Measurements from ENCODE around the gene C3orf33.
A peak's percentile ranks its signal among the peaks of the same experiment; 100 is the strongest.

C3orf33 gene

DNA sequence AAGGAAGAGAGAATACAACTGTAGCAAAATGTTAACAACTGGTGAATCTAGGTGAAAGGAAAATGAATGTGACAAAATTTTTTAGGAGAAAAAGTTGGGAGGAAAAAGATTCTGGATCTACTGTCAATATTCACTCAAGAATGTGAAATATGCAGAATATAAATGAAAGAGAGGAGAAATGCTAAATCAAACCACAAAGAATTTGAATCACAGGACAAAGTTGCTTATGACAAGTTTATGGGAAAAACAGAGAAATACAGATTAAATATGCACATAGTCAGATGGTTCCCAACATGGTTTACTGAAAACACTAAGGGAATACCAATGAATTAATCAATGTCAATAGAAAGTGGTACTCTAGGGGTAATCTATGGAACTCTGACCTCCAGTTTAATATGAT is 27.6 kb downstream of the C3orf33 start:
- Histone ChIP-seq H3K56ac (ENCODE audit: low read length) (no peak overlapping the region), H3K4me2 (ENCODE audit: low read length) (no peak overlapping the region), H3K4ac (ENCODE audit: low read depth, low read length) (no peak overlapping the region), H2BK120ac (ENCODE audit: low read depth, low read length) (no peak overlapping the region), H4K8ac (ENCODE audit: low read depth, low read length) (no peak overlapping the region), H3K36me3 (ENCODE audit: control insufficient read depth, insufficient read depth, low read length) (no peaks in the 10 kb centered on the region), H2BK5ac (ENCODE audit: low read length) (no peak overlapping the region), H3K4me1 (ENCODE audit: control insufficient read depth, low read depth, low read length) (no peaks in the 10 kb centered on the region), H2AK5ac (ENCODE audit: low read length) (no peak overlapping the region), H3K27me3 (ENCODE audit: insufficient read depth, low read length, poor library complexity) (no peaks in the 10 kb centered on the region), H3K79me1 (ENCODE audit: low read length) (no peaks in the 10 kb centered on the region), H3K23ac (ENCODE audit: low read length) (no peak overlapping the region), H3K79me2 (ENCODE audit: control insufficient read depth, insufficient read depth, low read length) (no peaks in the 10 kb centered on the region), H3K18ac (ENCODE audit: low read length) (no peak overlapping the region), H3K4me3 (ENCODE audit: low read length) (no peak overlapping the region), H3K27ac (ENCODE audit: low read depth, low read length) (no peak overlapping the region), H4K5ac (ENCODE audit: low read length) (no peak overlapping the region), H2BK15ac (replicated peaks; ENCODE audit: low read depth) (no peak overlapping the region), H3K9ac (ENCODE audit: low read length) (no peak overlapping the region)
- no peak for DNase-seq

DNA sequence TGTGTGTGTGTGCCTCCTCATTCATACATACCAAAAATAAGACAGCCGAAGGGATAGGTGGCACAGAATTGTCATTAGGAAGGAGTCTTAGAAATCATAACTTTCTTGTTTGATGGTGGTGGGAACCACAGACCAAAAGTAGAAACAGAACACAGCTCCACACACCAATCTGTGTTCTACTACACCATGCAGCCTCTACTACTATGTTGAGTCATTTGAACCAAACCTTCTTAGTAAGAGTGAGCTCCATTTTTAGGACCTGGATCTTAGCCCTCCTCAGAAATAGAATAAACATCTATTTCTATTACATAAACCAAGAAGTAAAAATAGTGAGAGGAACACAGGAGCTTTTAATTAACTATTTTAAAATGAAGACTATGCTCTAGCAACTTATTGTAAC is 33.3 kb downstream of the C3orf33 start:
- no peak overlapping the region for H3K9ac ChIP-seq (ENCODE audit: low read length)
- H3K4me2 ChIP-seq (ENCODE audit: low read length) = no peak overlapping the region
- no peak overlapping the region for H2AK5ac ChIP-seq (ENCODE audit: low read length)
- H3K79me1 ChIP-seq (ENCODE audit: low read length) = no peaks in the 10 kb centered on the region
- H3K36me3 ChIP-seq (ENCODE audit: control insufficient read depth, insufficient read depth, low read length) = no peaks in the 10 kb centered on the region
- H3K4ac ChIP-seq (ENCODE audit: low read depth, low read length) = no peak overlapping the region
- H3K27me3 ChIP-seq (ENCODE audit: insufficient read depth, low read length, poor library complexity) = no peaks in the 10 kb centered on the region
- no CpG with 5 or more reads among the region's 1 CpG for WGBS (ENCODE audit: extremely low coverage, insufficient coverage, low lambda C conversion rate)
- no peak overlapping the region for H2BK5ac ChIP-seq (ENCODE audit: low read length)
- no peak overlapping the region for H3K23ac ChIP-seq (ENCODE audit: low read length)
- no peak overlapping the region for H3K27ac ChIP-seq (ENCODE audit: low read depth, low read length)
- H3K56ac ChIP-seq (ENCODE audit: low read length) = no peak overlapping the region
- no peaks in the 10 kb centered on the region for H3K4me1 ChIP-seq (ENCODE audit: control insufficient read depth, low read depth, low read length)
- H3K18ac ChIP-seq (ENCODE audit: low read length) = no peak overlapping the region
- no peak overlapping the region for H2BK15ac ChIP-seq (replicated peaks; ENCODE audit: low read depth)
- H4K5ac ChIP-seq (ENCODE audit: low read length) = no peak overlapping the region
- no peaks in the 10 kb centered on the region for H3K79me2 ChIP-seq (ENCODE audit: control insufficient read depth, insufficient read depth, low read length)
- no peak overlapping the region for H4K8ac ChIP-seq (ENCODE audit: low read depth, low read length)
- H2BK120ac ChIP-seq (ENCODE audit: low read depth, low read length) = no peak overlapping the region
- no peak for DNase-seq
- H3K4me3 ChIP-seq (ENCODE audit: low read length) = no peak overlapping the region

DNA sequence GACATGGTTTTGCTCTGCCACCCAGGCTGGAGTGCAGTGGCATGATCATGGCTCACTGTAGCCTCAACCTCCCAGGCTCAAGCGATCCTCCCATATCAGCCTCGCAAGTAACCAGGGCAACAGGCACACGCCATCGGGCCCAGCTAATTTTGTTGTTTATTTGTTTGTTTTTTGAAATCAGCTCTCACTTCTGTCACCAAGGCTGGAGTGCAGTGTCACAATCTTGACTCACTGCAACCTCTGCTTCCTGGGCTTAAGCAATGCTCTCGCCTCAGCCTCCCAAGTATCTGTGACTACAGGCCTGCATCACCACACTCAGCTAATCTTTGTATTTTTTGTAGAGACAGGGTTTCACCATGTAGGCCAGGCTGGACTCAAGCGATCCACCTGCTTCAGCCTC is 35.0 kb downstream of the C3orf33 start:
- Histone ChIP-seq H3K4ac (ENCODE audit: low read depth, low read length) (no peak overlapping the region), H2BK15ac (replicated peaks; ENCODE audit: low read depth) (no peak overlapping the region), H4K8ac (ENCODE audit: low read depth, low read length) (no peak overlapping the region), H3K4me1 (ENCODE audit: control insufficient read depth, low read depth, low read length) (no peaks in the 10 kb centered on the region), H3K27ac (ENCODE audit: low read depth, low read length) (no peak overlapping the region), H3K23ac (ENCODE audit: low read length) (no peak overlapping the region), H3K56ac (ENCODE audit: low read length) (no peak overlapping the region), H2BK120ac (ENCODE audit: low read depth, low read length) (no peak overlapping the region), H3K4me2 (ENCODE audit: low read length) (no peak overlapping the region), H2BK5ac (ENCODE audit: low read length) (no peak overlapping the region), H3K9ac (ENCODE audit: low read length) (no peak overlapping the region), H3K79me1 (ENCODE audit: low read length) (no peaks in the 10 kb centered on the region), H3K4me3 (ENCODE audit: low read length) (no peak overlapping the region), H3K27me3 (ENCODE audit: insufficient read depth, low read length, poor library complexity) (no peaks in the 10 kb centered on the region), H3K79me2 (ENCODE audit: control insufficient read depth, insufficient read depth, low read length) (no peaks in the 10 kb centered on the region), H3K36me3 (ENCODE audit: control insufficient read depth, insufficient read depth, low read length) (no peaks in the 10 kb centered on the region), H3K18ac (ENCODE audit: low read length) (no peak overlapping the region), H2AK5ac (ENCODE audit: low read length) (no peak overlapping the region), H4K5ac (ENCODE audit: low read length) (no peak overlapping the region)
- no CpG with 5 or more reads among the region's 6 CpGs for WGBS (ENCODE audit: extremely low coverage, insufficient coverage, low lambda C conversion rate)
- peak; percentile 13 for DNase-seq

DNA sequence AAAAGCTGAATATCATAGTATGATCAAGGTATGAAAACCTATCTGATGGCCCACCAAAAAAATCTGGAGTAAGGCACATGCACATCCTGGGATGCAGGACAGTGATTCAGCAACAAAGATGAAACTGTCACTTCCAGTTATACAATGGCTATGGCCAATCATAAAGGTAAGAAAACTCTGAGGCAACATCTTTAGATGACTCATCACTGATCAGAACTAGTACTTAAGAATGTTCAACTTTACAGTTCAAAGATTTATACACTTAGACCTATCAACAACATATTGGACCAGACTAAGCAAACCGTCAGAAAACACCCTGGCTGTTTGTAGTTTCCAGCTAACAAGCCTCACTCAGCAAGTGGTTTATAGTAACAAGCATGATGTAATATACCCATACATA is 39.9 kb downstream of the C3orf33 start:
- Histone ChIP-seq H3K4me3 (ENCODE audit: low read length) (no peak overlapping the region), H4K5ac (ENCODE audit: low read length) (no peak overlapping the region), H2AK5ac (ENCODE audit: low read length) (no peak overlapping the region), H3K27me3 (ENCODE audit: insufficient read depth, low read length, poor library complexity) (no peaks in the 10 kb centered on the region), H3K79me2 (ENCODE audit: control insufficient read depth, insufficient read depth, low read length) (no peaks in the 10 kb centered on the region), H3K23ac (ENCODE audit: low read length) (no peak overlapping the region), H2BK120ac (ENCODE audit: low read depth, low read length) (no peak overlapping the region), H3K4me1 (ENCODE audit: control insufficient read depth, low read depth, low read length) (no peaks in the 10 kb centered on the region), H2BK15ac (replicated peaks; ENCODE audit: low read depth) (no peak overlapping the region), H3K4me2 (ENCODE audit: low read length) (no peak overlapping the region), H2BK5ac (ENCODE audit: low read length) (no peak overlapping the region), H3K18ac (ENCODE audit: low read length) (no peak overlapping the region), H3K79me1 (ENCODE audit: low read length) (no peaks in the 10 kb centered on the region), H3K56ac (ENCODE audit: low read length) (no peak overlapping the region), H4K8ac (ENCODE audit: low read depth, low read length) (no peak overlapping the region), H3K27ac (ENCODE audit: low read depth, low read length) (no peak overlapping the region), H3K4ac (ENCODE audit: low read depth, low read length) (no peak overlapping the region), H3K9ac (ENCODE audit: low read length) (no peak overlapping the region), H3K36me3 (ENCODE audit: control insufficient read depth, insufficient read depth, low read length) (no peaks in the 10 kb centered on the region)
- DNase-seq = no peak
- no CpG with 5 or more reads among the region's 1 CpG for WGBS (ENCODE audit: extremely low coverage, insufficient coverage, low lambda C conversion rate)

DNA sequence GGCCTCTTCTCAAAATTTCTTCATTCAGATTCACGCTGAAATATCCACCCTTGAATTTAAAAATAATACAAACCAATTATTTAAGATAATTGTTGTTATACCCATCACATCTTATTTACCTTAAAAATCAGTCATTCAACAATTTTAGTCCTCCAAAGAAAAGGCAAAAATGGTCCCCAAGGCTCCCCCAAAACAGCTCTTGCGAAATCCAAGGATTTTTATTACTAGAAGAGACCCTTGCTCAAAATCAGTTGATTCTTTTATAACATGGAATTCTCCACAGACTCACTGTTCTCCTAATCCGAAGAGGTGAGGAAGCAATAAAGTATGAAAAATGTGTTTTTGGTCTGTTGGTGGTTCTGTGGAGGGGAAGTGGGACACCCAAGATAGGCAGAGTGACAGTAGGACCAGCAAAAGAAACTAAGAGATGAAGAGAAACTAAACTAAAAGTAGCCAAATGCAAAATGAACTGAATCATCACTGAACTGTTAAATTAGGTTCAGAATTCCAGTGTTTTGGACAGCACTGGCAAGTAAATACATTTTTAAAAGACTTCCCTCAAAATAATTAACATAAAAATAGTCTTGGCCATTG is 42.1 kb downstream of the C3orf33 start:
- Histone ChIP-seq H3K4me1 (ENCODE audit: control insufficient read depth, low read depth, low read length) (no peaks in the 10 kb centered on the region), H2BK15ac (replicated peaks; ENCODE audit: low read depth) (no peak overlapping the region), H3K18ac (ENCODE audit: low read length) (no peak overlapping the region), H4K5ac (ENCODE audit: low read length) (no peak overlapping the region), H3K79me2 (ENCODE audit: control insufficient read depth, insufficient read depth, low read length) (no peaks in the 10 kb centered on the region), H3K23ac (ENCODE audit: low read length) (no peak overlapping the region), H3K56ac (ENCODE audit: low read length) (no peak overlapping the region), H3K4me3 (ENCODE audit: low read length) (no peak overlapping the region), H3K27me3 (ENCODE audit: insufficient read depth, low read length, poor library complexity) (no peaks in the 10 kb centered on the region), H3K4ac (ENCODE audit: low read depth, low read length) (no peak overlapping the region), H3K36me3 (ENCODE audit: control insufficient read depth, insufficient read depth, low read length) (no peaks in the 10 kb centered on the region), H3K27ac (ENCODE audit: low read depth, low read length) (no peak overlapping the region), H3K4me2 (ENCODE audit: low read length) (no peak overlapping the region), H3K79me1 (ENCODE audit: low read length) (no peaks in the 10 kb centered on the region), H2BK5ac (ENCODE audit: low read length) (no peak overlapping the region), H3K9ac (ENCODE audit: low read length) (no peak overlapping the region), H2AK5ac (ENCODE audit: low read length) (no peak overlapping the region), H4K8ac (ENCODE audit: low read depth, low read length) (no peak overlapping the region), H2BK120ac (ENCODE audit: low read depth, low read length) (no peak overlapping the region)
- no CpG with 5 or more reads among the region's 3 CpGs for WGBS (ENCODE audit: extremely low coverage, insufficient coverage, low lambda C conversion rate)
- DNase-seq = no peak

DNA sequence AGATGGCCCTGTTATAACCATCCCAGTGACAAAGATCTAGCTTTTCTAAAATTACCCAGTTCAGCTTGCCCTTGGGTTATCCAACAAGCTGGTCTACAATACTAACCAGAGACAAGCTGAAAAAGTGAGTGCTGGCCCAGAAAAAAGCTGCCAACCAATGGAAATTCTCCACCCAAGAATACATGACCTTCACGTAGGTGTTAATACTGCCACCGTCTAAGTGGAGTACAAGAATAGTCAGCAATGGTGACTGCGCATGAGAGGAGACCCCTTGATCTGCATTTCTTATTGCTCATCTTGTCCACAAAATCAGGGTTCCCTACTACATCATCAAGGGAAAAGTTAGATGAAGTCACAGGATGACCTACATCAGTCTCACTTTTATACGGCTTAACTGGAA is 45.4 kb downstream of the C3orf33 start:
- Histone ChIP-seq H4K8ac (ENCODE audit: low read depth, low read length) (no peak overlapping the region), H2AK5ac (ENCODE audit: low read length) (no peak overlapping the region), H3K9ac (ENCODE audit: low read length) (no peak overlapping the region), H3K4me2 (ENCODE audit: low read length) (no peak overlapping the region), H3K4ac (ENCODE audit: low read depth, low read length) (no peak overlapping the region), H3K27me3 (ENCODE audit: insufficient read depth, low read length, poor library complexity) (no peaks in the 10 kb centered on the region), H2BK15ac (replicated peaks; ENCODE audit: low read depth) (no peak overlapping the region), H3K79me1 (ENCODE audit: low read length) (no peaks in the 10 kb centered on the region), H3K27ac (ENCODE audit: low read depth, low read length) (no peak overlapping the region), H2BK5ac (ENCODE audit: low read length) (no peak overlapping the region), H3K23ac (ENCODE audit: low read length) (no peak overlapping the region), H3K56ac (ENCODE audit: low read length) (no peak overlapping the region), H3K36me3 (ENCODE audit: control insufficient read depth, insufficient read depth, low read length) (no peaks in the 10 kb centered on the region), H2BK120ac (ENCODE audit: low read depth, low read length) (no peak overlapping the region), H4K5ac (ENCODE audit: low read length) (no peak overlapping the region), H3K4me1 (ENCODE audit: control insufficient read depth, low read depth, low read length) (no peaks in the 10 kb centered on the region), H3K18ac (ENCODE audit: low read length) (no peak overlapping the region), H3K4me3 (ENCODE audit: low read length) (no peak overlapping the region), H3K79me2 (ENCODE audit: control insufficient read depth, insufficient read depth, low read length) (no peaks in the 10 kb centered on the region)
- no peak for DNase-seq
- no CpG with 5 or more reads among the region's 4 CpGs for WGBS (ENCODE audit: extremely low coverage, insufficient coverage, low lambda C conversion rate)
